Anterior cingulate cortex (tissue), 58 donors: ENCODE results near the gene RAB30.
"Not testable (repeated sequence)": the region's sequence is repeated elsewhere in the genome, so short reads cannot be mapped to it uniquely, and the experiment has no call there.

Experiments used
- DNase-seq, 58 donors: peaks; one replicate each; lab custom pipeline; 2025; lab: John Stamatoyannopoulos, UW

Gene RAB30

GRCh38 chr11:82995235-82995634, 76.5 kb downstream of the RAB30 start:
- no peak for DNase-seq

DNA sequence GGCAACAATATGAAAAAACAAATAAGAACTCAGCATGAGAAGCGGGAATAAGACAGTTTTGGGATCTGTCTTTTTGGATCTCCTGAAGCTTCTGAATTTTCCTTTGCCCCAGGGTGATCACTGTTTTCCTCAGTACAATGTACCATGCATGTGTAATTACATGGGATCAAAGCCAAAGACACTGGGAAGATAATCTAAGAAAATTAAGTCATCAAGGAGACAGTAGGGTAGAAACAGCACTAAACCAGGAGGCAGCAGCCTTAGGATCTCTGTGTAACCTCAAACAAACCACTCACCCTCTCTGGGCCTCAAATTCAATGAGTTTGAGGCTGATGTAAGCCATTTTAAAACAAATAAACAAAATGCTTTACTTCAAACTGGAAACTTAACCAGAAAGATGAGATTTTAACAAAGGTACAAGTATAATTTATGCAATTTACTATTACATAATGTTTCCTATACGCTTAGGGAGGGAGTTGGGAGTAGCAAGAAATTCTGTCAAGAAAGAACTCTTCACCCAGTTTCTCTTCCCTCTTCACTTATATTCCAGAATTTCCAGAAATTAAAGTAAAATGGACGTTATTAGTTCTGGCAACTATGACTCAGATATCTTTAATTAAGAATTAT, 77.0 kb downstream of the RAB30 start:
- DNase-seq: no peak

GRCh38 chr11:82992223-82992622, 79.5 kb downstream of the RAB30 start:
- DNase-seq: peak in 4 of 58 donors; percentile 4 to 15 (median 8)

GRCh38 chr11:82989628-82990404, 81.9 kb downstream of the RAB30 start:
- DNase-seq: no peak

GRCh38 chr11:82988936-82989627, 82.6 kb downstream of the RAB30 start:
- peak in 47 of 58 donors; percentile 8 to 92 (median 61) for DNase-seq

GRCh38 chr11:82987997-82988396, 83.7 kb downstream of the RAB30 start:
- DNase-seq: no peak

DNA sequence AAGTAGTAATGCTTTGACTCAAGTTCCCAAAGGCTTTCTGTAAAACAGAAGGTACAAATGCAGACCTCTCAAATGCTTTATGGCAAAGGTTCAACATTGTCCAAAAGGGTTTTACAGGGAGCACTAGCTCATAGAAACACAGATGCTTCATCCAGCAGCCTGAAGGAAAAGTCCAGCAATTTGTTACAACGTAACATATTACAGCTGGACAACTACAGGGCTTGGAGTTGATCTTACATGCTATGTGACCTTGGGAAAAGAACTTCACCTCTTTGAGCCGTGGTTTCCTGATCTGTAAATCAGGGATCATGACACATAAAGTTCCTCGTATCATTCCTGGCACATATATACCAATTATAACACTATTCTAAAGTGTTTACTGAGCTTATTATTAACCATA, 85.3 kb downstream of the RAB30 start:
- DNase-seq: no peak

DNA sequence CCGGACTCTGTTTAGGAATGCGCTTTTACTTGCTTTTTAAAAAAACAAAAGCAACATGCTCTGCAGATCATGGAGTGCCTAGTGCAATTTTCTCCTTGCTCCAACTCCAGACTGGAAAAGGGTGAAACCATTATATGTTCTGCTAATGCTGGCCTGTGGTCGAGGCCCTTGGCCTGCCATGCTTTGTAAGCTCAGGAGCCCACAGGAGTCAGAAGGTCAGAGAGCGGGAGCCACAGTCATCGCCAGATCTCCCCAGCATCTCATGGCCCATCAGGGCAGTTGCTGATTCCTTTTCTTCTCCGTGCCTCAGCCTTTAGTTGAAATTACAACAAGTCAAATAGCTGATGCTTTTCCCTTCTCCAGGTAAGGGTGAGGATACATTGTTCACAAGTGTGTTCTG, 89.8 kb downstream of the RAB30 start:
- no peak for DNase-seq

DNA sequence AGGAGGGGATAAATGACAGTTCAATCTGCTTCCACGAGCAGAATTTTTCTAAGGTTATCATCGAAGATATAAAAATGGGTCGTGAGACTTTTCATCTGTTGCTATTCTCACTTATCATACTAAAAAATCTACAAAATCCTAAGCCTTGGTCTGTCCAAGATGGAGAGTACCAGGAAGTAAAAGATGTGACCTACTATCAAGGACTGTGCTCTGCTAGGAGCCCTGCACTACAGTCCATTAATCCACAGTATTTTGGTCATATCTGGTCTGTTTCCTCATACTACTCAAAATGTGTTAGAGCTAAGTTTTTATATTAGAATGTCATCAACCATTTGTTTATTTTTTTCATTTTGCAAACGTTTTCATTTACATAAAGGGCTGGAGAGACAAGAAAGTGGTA, 90.8 kb downstream of the RAB30 start:
- DNase-seq: no peak

- DNase-seq: no peak
These were observed 91.4 kb downstream of the RAB30 start for GRCh38 chr11:82980292-82980691.

- DNase-seq: no peak
These were observed 91.9 kb downstream of the RAB30 start for GRCh38 chr11:82979824-82980223.

GRCh38 chr11:82978422-82979099, 93.1 kb downstream of the RAB30 start:
- DNase-seq: no peak

GRCh38 chr11:82976786-82977185, 94.9 kb downstream of the RAB30 start:
- no peak for DNase-seq

DNA sequence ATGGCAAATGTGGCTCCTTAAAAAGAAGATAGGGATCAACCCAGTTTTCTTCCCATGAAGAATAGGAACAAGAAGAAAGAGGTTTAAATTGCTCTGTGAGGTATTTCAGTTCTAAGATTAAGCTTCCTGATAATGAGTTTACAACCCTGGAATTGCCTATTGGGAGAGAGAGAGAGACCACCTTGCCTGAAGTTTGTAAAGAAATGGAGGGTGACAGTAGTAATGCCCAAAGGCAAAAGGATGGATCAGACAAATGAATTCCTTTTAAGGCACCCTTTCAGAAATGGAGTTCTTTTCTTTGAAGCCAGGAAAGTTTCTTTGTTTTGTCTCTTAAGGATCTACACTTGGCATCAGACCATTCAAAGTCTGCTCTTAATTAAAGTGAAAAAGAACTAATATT, 95.8 kb downstream of the RAB30 start:
- DNase-seq: no peak

GRCh38 chr11:82974851-82975250, 96.8 kb downstream of the RAB30 start:
- no peak for DNase-seq

DNA sequence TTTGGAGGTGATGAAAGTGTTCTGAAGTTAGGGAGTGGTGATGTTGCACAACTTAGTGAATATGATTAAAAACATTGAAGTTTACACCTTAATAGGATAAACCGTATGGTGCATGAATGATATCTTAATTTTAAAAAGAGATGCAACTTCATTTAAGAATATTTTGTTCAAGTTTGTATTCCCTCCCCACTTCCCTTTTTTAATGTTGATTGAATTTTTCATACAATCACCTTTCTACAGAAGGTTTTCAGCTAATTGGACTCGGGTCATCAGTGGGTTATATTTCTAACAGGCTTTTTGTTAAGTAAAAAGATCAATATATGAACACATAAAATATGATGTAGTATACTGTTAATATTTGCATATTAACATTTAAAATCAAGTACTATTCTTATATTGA, 97.6 kb downstream of the RAB30 start:
- no peak for DNase-seq

GRCh38 chr11:82972103-82972502, 99.6 kb downstream of the RAB30 start:
- no peak for DNase-seq

DNA sequence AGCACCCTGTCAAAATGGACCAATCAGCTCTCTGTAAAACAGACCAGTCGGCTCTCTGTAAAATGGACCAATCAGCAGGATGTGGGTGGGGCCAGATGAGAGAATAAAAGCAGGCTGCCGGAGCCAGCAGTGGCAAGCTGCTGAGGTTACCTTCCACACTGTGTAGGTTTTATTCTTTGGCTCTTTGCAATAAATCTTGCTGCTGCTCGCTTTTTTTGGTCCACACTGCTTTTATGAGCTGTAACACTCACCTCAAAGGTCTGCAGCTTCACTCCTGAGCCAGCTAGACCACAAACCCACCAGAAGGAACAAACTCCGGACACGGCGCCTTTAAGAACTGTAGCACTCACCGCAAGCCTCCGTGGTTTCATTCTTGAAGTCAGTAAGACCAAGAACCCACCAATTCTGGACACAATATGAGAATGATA, 100.2 kb downstream of the RAB30 start:
- not testable (repeated sequence) for DNase-seq

DNA sequence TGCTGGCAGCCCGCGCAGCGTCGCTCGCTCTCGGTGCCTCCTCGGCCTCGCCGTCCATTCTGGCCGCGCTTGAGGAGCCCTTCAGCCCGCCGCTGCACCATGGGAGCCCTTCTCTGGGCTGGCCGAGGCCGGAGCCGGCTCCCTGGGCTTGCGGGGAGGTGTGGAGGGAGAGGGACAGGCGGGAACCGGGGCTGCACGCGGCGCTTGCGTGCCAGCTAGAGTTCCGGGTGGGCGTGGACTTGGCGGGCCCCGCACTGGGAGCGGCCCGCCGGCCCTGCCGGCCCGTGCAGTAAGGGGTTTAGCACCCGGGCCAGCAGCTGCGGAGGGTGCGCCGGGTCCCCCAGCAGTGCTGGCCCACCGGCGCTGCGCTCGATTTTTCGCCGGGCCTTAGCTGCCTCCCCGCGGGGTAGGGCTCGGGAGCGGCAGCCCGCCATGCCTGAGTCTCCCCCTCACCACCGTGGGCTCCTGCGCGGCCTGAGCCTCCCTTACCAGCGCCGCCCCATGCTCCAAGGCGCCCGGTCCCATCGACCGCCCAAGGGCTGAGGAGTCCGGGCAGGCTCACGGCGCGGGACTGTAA, 101.1 kb downstream of the RAB30 start:
- not testable (repeated sequence) for DNase-seq

DNA sequence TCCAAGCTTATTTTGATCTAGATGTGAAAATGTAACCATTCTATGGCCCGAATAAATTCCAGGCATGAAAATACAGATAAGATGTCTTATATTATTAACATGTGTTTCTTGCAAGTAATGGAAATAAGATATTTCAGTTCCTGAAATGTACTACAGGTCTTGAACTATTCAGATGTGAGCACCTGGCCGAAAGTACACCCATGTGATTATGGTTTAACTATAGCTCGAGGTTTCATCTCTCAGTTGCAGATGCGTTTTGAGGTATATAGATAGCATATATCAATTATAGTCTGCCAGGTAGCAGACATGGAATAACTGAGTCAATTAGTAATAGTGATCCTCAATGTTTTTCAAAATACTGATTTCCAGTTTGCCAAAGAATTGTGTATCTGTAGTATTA, 101.9 kb downstream of the RAB30 start:
- DNase-seq: no peak

GRCh38 chr11:82967381-82967780, 104.3 kb downstream of the RAB30 start:
- no peak for DNase-seq
